GM18870 (cell line): ENCODE results near the gene SEMA3F.

Experiments
- ATAC-seq: cut with Tn5 transposase; IDR thresholded peaks from one replicate; pipeline ENCODE4 v1.9.1; 2021; ENCODE audit warnings: moderate library complexity; ENCODE audit not compliant: unreplicated experiment

SEMA3F gene

DNA sequence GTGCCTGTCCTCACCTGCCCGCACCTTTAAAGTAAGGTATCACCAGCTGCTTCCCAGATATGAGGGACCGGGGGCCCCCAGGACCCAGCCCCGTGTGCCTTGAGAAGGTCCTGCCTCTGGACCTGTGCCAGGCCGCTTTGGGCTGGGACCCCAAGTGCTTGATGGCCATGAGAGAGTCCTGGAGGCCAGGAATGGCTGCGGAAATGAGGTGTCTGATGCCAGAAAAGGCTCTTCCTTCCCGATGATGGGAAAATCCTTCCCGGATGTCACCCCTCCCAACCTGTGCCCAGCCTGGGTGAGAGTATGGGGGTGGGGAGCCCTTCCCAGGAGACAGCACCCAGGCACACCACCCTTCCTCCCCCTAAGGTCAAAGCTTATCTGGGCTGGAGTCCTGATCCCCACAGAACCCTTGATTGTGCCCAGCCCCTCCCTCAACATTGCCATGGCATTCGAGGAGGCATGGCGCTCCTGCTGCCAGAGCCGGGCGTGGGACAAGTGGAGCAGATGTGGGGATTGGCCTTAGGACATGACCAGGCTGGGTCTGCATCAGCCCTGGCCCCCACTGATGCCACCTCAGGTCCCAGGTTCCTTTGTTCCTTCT is 14.2 kb downstream of the SEMA3F start:
- ATAC-seq = no peak

DNA sequence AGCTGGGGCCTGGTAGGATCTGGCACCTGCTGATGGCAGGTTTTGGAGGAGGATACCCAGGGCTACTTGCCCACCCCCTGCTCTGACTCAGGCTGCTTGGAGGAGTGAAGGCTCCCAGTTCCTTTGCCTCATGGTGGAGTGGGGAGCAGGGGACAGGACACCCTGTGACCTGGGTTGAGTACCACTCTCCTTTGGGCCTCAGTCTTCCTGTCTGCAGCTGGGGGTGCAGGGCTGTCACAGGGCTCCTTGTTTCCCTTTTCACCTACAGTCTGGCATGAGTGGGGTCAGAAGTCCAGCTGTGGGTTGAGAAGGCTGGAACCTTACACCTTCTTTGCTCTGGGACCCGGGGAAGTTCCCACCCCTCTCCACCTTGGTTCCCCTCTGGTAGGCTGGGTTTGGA is 14.7 kb downstream of the SEMA3F start:
- no peak for ATAC-seq

DNA sequence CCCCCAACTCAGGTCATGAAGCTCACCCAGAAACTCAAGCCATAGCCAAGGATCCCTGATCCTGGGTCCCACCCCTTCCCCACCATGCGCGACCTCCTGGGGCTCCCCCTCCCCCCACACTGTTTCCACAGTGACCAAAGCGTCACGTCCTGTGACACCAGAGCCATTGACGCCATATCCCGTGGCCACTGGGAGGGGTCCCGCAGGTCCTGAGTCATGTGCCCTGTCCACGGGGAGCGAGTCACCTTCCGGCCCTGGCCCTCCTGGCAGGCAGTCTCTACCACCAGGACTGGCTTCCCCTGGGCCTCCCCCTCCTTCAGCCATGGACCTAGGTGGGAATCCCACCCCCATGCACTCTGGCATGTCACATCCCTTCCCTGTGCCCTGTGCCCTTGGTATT is 15.6 kb downstream of the SEMA3F start:
- ATAC-seq = no peak

DNA sequence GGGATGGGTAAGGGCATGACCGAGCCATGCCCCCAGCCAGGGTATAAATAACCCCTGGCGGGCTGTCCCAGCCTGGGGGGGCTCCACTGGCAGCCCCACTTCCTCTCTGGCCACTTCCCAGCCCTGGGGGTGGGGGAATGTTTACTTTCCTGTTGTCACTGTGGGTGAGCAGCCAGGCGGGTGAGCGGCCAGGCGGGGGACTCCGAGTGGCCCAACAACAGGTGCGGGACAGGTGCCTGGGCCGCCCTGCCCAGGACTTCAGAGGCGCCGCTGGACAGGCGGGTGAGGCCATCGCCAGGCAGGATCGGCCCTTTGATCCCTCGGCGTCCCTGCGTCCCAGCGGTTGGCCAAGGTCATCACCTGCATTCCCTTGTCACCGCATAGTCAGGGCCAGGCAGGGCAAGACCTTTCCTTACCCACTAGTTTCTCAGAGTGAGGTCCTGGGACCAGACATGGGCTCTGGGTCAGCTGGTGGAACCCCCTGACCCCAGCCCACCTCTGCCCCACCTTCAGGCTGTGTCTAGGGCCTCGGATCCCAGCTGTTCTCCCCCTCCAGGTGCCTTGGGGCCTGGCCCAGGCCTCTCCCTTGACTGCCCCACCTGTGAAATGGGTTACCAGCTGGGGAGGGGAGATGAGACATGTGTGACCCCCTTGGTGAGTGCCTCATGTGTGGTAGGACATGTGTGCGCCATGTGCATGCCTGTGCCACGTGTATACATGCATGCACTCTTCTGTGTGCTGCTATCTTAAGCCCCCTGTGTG is 16.6 kb downstream of the SEMA3F start:
- no peak for ATAC-seq

DNA sequence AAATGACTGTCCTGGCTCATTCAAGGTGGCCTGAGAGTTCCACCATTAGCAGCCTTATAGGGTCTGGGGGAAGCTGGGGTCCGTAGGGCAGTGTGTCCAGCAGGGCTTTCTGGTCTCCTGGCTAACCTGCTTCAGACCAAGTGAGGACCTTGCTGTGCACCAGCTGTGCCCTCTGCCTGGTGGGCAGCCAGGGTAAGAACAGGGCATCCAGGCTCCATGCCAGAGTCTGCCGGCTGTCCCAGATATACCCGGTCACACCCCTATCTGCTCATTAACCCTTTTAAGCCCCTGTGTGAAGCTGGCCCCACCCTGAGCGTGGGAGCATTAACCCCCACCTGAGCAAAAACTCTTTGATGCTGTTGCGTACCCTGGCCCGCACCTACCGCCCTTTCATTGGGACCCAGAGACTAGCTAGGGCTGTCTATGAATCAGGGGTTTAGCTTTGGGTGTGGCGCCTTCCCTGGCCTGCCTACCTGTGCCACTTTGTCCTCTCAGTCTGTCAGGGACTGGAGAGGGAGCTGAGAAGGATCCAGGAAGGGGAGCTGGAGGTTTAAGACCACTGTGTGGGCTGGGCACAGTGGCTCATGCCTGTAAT is 17.6 kb downstream of the SEMA3F start:
- no peak for ATAC-seq

DNA sequence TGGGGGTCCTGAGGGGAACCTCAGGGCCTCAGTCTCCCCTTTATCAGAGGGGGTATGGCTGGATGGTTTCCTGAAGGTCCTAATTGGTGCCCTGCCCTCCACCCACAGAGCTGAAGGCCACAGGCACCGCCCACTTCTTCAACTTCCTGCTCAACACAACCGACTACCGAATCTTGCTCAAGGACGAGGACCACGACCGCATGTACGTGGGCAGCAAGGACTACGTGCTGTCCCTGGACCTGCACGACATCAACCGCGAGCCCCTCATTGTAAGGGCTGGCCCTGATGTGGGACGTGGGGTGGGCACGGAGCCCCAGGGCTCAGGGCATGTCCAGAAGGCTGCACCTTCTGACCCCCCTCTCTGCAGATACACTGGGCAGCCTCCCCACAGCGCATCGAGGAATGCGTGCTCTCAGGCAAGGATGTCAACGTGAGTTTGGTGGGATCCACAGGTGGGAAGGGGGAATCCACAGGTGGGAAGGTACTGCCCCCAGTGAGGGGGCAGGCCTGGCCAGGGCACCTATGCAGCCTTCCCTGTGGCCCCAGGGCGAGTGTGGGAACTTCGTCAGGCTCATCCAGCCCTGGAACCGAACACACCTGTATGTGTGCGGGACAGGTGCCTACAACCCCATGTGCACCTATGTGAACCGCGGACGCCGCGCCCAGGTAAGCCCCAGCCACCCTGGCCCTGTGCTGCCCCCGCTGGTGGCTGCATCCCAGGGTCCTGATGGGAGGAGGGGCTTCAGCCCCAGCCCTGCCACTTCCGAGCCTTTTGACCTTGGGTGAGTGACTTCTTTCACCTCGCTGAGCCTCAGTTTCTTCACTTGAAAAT is 18.8 kb downstream of the SEMA3F start:
- ATAC-seq = no peak

DNA sequence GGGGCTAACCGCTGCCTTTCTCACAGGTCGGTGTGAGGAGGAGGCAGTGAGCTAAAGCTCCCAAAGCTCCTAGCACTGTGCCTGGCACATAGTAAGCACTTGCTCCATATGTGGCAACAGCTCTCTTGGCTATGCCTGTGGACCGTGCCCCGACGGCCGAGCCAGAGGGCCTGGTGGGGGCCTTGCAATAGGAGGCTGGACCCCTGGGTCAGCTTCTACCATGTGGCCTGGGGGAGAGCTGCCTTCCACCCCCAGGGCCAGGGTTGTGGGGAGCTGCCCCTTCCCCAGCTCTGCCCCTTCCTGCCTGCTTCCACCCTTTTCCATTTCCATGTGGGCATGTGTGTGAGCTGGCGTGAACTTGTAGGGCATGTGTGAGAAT is 19.4 kb downstream of the SEMA3F start:
- ATAC-seq = no peak

DNA sequence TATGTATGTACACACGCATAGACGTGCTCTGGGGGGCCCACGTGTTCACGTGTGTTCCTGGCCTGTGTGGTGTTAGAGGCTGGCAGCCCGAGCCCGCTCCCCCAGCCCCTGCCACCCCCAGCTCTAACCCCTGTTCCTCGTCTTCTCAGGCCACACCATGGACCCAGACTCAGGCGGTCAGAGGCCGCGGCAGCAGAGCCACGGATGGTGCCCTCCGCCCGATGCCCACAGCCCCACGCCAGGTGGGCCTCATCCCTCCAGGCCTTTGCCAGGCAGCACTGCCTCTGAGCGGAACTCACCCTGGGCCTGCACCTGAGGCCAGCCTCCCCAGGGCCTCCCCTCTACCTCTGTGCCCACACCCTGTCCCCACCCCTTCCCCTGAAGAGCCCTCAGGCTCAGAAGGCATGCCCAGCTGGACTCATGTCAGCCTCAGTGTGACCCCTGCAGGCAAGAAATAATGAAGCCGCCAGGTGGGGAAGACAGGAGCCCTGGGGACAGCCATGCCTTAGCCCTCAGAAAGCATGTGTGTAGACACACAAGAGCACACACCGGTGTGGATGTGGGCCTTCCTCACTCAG is 19.9 kb downstream of the SEMA3F start:
- no peak for ATAC-seq

DNA sequence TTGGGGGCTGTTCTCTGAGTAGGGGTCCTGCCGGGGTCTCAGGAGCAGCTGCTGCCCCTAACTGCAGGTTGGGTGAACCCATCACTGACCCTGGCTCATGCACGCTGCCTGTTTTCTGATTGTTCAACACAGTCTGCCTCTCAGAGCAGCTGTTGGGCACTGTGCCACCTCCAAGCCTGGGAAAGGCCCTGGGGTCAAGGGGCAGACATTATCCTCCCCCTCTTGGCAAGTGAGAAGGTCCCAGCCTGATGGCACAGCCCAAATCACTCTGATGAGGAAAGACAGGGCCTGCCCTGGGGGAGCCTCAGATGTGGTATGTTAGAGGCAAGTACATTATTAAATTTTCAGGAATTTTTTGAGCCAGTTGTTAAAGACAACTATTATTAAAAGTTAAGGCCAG is 22.2 kb downstream of the SEMA3F start:
- ATAC-seq = no peak

DNA sequence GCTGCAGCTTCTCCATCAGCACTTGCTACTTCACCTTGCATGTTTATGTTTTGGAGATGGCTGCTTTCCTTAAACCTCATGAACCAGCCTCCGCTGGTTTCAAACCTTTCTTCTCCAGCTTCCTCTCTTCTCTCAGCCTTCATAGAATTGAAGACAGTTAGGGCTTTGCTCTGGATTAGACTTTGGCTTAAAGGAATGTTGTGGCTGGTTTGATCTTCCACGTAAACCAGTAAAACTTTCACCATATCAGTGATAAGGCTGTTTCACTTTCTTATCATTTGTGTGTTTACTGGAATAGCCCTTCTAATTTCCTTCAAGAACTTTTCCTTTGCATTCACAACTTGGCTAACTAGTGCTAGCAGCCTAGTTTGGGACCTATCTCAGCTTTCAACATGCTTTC is 24.6 kb downstream of the SEMA3F start:
- ATAC-seq = no peak

DNA sequence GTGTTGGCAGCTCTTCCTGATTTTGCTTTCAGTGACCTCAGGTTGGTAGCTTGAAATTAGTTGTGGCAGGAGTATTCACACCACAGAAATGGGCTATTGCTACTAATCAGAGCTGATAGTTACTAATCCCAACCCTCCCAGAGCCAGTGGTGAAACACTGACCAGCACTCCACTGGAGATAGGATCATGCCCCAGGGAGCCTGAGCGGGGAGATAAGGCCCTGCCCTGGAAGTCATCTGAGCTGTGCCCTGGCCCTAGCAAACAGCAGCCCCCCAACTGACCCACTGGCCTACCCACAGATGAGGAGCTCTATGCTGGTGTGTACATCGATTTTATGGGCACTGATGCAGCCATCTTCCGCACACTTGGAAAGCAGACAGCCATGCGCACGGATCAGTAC is 26.9 kb downstream of the SEMA3F start:
- ATAC-seq = no peak

DNA sequence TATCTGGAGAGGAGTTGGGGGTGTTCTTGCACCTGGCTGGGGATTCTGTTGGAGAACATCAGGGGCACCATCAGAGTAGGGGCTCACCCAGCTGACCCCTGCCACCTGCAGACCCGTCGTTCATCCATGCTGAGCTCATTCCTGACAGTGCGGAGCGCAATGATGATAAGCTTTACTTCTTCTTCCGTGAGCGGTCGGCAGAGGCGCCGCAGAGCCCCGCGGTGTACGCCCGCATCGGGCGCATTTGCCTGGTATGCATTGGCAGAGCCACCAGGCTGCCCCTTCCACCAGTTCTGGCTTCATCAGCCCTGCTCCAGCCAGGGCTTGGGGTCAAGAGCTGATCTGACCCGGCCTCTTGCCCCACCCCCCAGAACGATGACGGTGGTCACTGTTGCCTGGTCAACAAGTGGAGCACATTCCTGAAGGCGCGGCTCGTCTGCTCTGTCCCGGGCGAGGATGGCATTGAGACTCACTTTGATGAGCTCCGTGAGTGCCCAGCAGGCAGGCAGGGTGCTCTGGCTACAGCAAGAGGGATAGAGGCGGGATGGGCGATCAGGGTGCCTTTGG is 27.5 kb downstream of the SEMA3F start:
- ATAC-seq = no peak

DNA sequence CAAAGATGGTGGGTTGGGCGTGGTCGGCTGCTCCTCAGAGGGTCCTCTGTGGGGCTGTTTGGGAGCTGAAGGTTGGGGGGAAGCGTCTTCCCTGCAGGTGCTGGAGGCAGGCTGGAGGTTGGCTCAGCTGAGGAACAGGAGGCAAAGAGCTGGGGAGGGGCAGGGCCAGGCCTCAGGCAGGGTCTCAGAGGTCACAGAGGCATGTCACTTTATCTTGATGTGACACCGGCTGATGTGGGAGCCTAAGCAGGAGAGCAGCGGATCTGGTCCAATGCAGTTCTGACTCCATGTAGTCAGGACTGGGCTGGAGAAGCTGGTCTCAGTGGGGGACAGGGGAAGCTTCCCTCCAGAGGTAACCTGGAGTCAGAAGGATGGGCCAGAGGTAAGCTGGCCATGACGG is 28.6 kb downstream of the SEMA3F start:
- ATAC-seq = no peak

DNA sequence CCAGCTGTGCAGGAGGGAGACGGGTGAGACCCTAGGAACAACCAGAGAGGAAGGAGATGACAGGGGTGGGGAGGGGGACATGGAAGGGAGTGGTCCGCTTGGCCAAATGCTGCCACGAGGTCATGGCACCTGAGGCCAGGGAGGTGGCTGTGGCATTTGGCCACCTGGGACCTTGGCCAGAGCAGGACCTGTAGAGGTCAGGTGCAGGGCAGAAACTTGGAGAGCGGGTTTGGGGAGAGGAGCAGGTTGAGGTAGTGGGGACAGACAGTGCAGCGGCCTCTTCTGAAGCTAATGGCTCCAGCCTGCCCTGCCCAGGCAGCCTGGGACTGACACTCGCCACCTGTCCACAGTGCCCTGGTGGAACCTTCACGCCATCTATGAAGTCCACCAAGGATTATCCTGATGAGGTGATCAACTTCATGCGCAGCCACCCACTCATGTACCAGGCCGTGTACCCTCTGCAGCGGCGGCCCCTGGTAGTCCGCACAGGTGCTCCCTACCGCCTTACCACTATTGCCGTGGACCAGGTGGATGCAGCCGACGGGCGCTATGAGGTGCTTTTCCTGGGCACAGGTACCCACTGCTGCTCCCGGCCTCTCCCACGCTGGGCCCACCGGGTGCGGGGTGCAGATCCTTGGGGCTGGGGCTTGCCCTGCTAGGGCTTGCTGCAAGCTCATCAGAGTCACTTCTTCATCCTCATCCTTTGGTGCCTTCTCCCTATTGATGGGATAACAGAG is 29.3 kb downstream of the SEMA3F start:
- ATAC-seq = no peak

DNA sequence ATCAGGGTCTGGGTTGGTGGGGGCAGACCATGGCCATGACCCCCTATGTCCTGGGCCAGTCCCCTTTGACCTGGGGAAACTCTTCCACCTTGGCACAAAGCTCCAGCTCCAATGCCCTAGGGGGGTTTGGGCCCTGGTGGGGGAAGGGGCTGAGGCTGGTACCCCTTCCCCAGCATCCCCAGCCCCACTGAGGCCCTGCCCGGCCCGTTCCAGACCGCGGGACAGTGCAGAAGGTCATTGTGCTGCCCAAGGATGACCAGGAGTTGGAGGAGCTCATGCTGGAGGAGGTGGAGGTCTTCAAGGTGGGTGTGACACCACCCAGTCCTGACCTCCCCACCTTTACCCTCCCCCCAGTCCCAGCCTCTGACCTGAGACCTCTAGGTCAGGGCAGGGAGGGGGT is 30.1 kb downstream of the SEMA3F start:
- no peak for ATAC-seq

DNA sequence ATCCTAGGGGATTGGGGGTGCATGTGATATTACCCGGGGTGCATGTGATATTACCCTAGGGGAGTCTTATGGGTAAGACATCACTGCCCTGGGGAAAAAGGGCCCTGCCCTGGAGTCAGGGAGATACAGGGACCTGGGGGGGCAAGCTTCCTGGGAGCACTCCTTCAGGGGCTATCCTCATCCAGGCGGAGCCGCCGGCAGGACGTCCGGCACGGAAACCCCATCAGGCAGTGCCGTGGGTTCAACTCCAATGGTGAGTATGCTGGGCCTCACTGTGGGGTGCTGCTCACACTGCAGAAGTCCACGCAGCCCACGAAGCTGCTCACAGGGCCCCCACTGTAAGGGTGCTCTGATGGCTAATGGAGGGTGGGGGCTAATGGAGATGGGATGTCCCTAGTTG is 31.0 kb downstream of the SEMA3F start:
- no peak for ATAC-seq

DNA sequence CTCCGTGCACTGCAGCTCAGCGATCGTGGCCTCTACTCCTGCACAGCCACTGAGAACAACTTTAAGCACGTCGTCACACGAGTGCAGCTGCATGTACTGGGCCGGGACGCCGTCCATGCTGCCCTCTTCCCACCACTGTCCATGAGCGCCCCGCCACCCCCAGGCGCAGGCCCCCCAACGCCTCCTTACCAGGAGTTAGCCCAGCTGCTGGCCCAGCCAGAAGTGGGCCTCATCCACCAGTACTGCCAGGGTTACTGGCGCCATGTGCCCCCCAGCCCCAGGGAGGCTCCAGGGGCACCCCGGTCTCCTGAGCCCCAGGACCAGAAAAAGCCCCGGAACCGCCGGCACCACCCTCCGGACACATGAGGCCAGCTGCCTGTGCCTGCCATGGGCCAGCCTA is 32.6 kb downstream of the SEMA3F start:
- no peak for ATAC-seq

DNA sequence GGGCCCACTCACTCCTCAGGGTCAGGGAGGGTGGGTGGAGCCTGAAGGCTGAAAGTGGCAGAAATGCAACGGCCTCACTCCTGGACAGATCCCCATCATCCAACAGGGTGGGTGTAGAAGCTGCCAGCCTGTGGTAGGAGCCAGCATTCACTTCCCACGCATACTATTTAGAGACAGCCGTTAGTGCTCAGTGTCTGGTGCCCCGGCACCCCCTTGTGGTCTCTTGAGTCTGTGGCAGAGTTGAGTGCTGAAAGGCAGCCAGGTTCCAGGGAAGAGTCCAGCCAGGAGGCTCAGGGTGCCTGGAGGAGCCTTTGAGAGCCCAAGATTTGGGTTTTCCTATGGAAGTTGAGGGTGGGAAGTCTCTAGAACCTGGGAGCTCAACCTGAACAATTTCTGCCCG is 34.1 kb downstream of the SEMA3F start:
- ATAC-seq = no peak

DNA sequence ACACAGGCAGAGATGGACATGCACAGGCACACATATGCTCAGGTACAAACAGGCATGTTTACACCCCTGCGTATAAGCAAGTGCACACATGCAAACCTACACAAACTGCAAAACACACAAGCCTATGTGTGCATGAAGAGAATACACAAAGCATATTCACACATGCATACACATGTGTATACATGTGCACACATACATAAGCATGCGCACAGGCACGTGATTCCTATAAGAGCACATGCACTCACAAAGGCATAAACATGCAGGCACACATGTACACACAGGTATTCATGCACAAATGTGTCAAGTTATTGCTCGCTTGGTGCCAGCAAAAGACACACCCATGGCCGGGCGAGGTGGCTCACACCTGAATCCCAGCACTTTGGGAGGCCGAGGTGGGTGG is 34.9 kb downstream of the SEMA3F start:
- ATAC-seq = no peak

DNA sequence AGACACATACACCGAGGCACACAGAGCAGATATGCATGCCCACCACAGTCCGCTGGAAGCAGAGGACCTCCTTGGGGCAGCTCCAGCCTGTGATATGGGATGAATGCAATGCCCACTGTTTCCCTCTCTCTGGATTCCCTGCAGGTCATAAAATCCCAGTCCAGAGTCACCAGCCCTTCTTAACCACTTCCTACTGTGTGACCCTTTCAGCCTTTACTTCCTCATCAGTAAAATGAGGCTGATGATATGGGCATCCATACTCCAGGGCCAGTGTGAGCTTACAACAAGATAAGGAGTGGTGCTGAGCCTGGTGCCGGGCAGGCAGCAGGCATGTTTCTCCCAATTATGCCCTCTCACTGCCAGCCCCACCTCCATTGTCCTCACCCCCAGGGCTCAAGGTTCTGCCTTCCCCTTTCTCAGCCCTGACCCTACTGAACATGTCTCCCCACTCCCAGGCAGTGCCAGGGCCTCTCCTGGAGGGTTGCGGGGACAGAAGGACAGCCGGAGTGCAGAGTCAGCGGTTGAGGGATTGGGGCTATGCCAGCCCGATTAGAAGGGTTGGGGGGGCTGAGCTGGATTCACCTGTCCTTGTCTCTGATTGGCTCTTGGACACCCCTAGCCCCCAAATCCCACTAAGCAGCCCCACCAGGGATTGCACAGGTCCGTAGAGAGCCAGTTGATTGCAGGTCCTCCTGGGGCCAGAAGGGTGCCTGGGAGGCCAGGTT is 36.0 kb downstream of the SEMA3F start, which contains the start of gene GNAT1:
Gene GNAT1, plus strand, starts transcription at position 675 of the 725 bp plus-strand sequence. CDS start 116 bp downstream, outside the sequence.
- no peak for ATAC-seq
